HepG2 (cell line): Measurements from ENCODE around the gene CD48. TPM values are rescaled to one million over a fixed set of nuclear protein-coding genes. Genes with fewer than 3 reads are reported as not detected.
"Not testable (repeated sequence)": the region's sequence is repeated elsewhere in the genome, so short reads cannot be mapped to it uniquely, and the experiment has no call there.

ENCODE experiments used
- ATAC-seq: fragments of 200-7000 bp; cut with Tn5 transposase; 3 replicates; pipeline ENCODE4 v1.9.1; 2020; ENCODE audit warnings: mild to moderate bottlenecking, moderate library complexity
- BruUV-seq: library from RNA; stranded (reverse); fragments of 400-500 nt; replicated peaks from 2 replicates; lab custom pipeline; 2021; lab: Mats Ljungman, UMichigan
- CTCF ChIA-PET: fragments of 300-600 bp; formaldehyde crosslinking; extraction: SDS; loops from one replicate; lab custom pipeline; 2021; ENCODE audit warnings: low total read pairs, inconsistent platforms, low intra/inter-chr PET ratio; lab: Yijun Ruan, JAX
- POLR2A ChIA-PET: fragments of 350-600 bp; sonication (Branson Sonifier 250); formaldehyde crosslinking; loops from one replicate; lab custom pipeline; 2020; ENCODE audit warnings: antibody characterized with exemption, inconsistent platforms; lab: Yijun Ruan, JAX
- DNase-seq: peaks from one replicate; pipeline ENCODE4 v3.0.0-alpha.2; 2015; ENCODE audit warnings: low spot score
- FAIRE-seq: peaks from 3 replicates; lab custom pipeline; 2011; peaks lifted over from hg19 to GRCh38; lab: Jason Lieb, UNC
- H2AFZ ChIP-seq: one replicate; pipeline ENCODE4 v1.6.1; 2011; ENCODE audit warnings: low read length, inconsistent platforms
- H3K27ac ChIP-seq: fragments of 300-600 bp; 3 replicates; pipeline ENCODE4 v1.8.0; 2011; ENCODE audit warnings: mixed run types, mild to moderate bottlenecking, mixed read lengths, low read length, inconsistent platforms; ENCODE audit not compliant: insufficient read depth; ENCODE audit errors: extremely low read length
- H3K27me3 ChIP-seq, 2 experiments: fragments of 200-600 bp in 1 of 2; 2 replicates in 1 of 2; 3 replicates in 1 of 2; pipeline versions ENCODE4 v1.6.0 to v1.8.0; 2011; ENCODE audit warnings: low read length in 2 of 2, mild to moderate bottlenecking in 2 of 2, moderate library complexity in 2 of 2, inconsistent platforms in 1 of 2; ENCODE audit not compliant: insufficient read depth in 2 of 2, control insufficient read depth in 1 of 2
- H3K36me3 ChIP-seq, 2 experiments: fragments of 200-600 bp in 1 of 2; replicated peaks in 1 of 2; 2 replicates in 1 of 2; 3 replicates in 1 of 2; pipeline versions ENCODE4 v1.5.1 to v1.8.0; 2011; ENCODE audit warnings: low read length in 2 of 2, inconsistent platforms in 1 of 2; ENCODE audit not compliant: insufficient read depth in 2 of 2, control insufficient read depth in 1 of 2
- H3K4me1 ChIP-seq: 2 replicates; pipeline ENCODE4 v1.5.1; 2012; ENCODE audit warnings: low read length, inconsistent platforms; ENCODE audit not compliant: insufficient read depth
- H3K4me2 ChIP-seq: 2 replicates; pipeline ENCODE4 v1.6.0; 2011; ENCODE audit warnings: low read depth, low read length, inconsistent platforms
- H3K4me3 ChIP-seq, 3 experiments: fragments of 200-600 bp in 1 of 3; sonication (generic), shearing (Covaris generic) in 1 of 3; replicated peaks in 1 of 3; 2 replicates each; pipeline ENCODE4 v1.5.1; 2011 to 2016; ENCODE audit warnings: low read length in 3 of 3, inconsistent platforms in 2 of 3, low read depth in 2 of 3, mild to moderate bottlenecking in 2 of 3, control low read depth in 1 of 3, mixed read lengths in 1 of 3; ENCODE audit not compliant: insufficient read depth in 1 of 3
- H3K79me2 ChIP-seq: one replicate; pipeline ENCODE4 v1.6.1; 2011; ENCODE audit warnings: low read length, inconsistent platforms; ENCODE audit not compliant: insufficient read depth
- H3K9ac ChIP-seq: 2 replicates; pipeline ENCODE4 v1.6.0; 2011; ENCODE audit warnings: mild to moderate bottlenecking, low read depth, low read length, inconsistent platforms; ENCODE audit not compliant: insufficient read depth
- H3K9me3 ChIP-seq: 2 replicates; pipeline ENCODE4 v1.5.1; 2012; ENCODE audit warnings: mild to moderate bottlenecking, low read length
- H4K20me1 ChIP-seq: 2 replicates; pipeline ENCODE4 v1.6.0; 2011; ENCODE audit warnings: inconsistent platforms, mild to moderate bottlenecking, low read length, moderate library complexity; ENCODE audit not compliant: insufficient read depth
- ZNF879 ChIP-seq: sonication (generic); formaldehyde crosslinking; IDR thresholded peaks from 2 replicates; pipeline ENCODE4 v1.8.1; 2023; ENCODE audit warnings: missing genetic modification reagents
- WGBS: methylation state at CpG from one replicate; pipeline ENCODE4 v1.1.6; 2017; ENCODE audit warnings: low lambda C conversion rate; 5-methylcytosine and 5-hydroxymethylcytosine counted together
- in situ Hi-C: cut with HindIII; loops from 2 replicates; pipeline ENCODE4 v1.10.0; 2017; ENCODE audit warnings: low pct_unique_long_range_greater_than_20kb; ENCODE audit not compliant: extremely low pct_ligation_motif_present
- intact Hi-C: fragments of 100-400 bp; cut with micrococcal nuclease; formaldehyde crosslinking; loops from one replicate; pipeline ENCODE4 v1.10.0; 2022; ENCODE audit not compliant: unreplicated experiment
- polyA plus RNA-seq, 8 experiments: library from polyadenylated mRNA; depleted of rRNA in 3 of 8; stranded (reverse) in 7 of 8; unstranded in 1 of 8; fragments of >200 nt; fragmentation: Illumina TruSeq in 4 of 8; extraction: Trizol in 4 of 8; gene quantifications; 2 replicates each; pipeline versions ENCODE4 v1.2.1 to v1.2.3, GENCODE V29; 2011 to 2016; ENCODE audit warnings: low read depth in 4 of 8, missing spikeins in 1 of 8, mixed read lengths in 1 of 8; ENCODE audit not compliant: insufficient read depth in 1 of 8
- total RNA-seq, 5 experiments: library from RNA; depleted of rRNA; stranded (reverse); fragments of >200 nt; fragmentation: Illumina TruSeq; extraction: Trizol; gene quantifications; 2 replicates each; pipeline ENCODE4 v1.2.3, GENCODE V29; 2016; ENCODE audit warnings: low read depth in 1 of 5
- TF ChIP-seq, protein P1 (sequence below), 2 experiments: IDR thresholded peaks; 2 replicates each; pipeline ENCODE4 v1.6.1; 2011 to 2012; ENCODE audit warnings: low read length in 2 of 2, borderline replicate concordance in 1 of 2, low read depth in 1 of 2, mild to moderate bottlenecking in 1 of 2, moderate library complexity in 1 of 2

Gene CD48
- total and polyA plus RNA-seq, 2 of the 13 experiments (the other 11 are each of a cell fraction or from before 2014, with no cell fraction given): not detected

DNA sequence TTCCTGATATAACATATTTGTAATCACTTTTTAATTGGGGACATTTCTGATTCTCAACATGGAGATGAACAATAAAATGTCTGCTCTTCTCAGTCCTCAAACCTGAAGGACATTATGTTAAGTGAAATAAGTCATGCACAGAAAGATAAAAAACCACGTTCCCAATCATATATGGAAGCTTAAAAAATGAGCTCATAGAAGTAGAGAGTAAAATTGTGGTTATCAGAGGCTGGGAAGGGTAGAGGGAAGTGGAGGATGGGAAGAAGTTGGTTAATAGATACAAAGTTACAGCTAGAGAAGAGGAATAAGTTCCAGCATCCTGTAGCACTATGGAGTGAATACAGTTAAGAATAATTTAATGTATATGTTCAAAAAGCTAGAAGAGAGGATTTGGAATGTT is 1.5 kb upstream of the CD48 start (continued):
- TF ChIP-seq, protein P1, sequence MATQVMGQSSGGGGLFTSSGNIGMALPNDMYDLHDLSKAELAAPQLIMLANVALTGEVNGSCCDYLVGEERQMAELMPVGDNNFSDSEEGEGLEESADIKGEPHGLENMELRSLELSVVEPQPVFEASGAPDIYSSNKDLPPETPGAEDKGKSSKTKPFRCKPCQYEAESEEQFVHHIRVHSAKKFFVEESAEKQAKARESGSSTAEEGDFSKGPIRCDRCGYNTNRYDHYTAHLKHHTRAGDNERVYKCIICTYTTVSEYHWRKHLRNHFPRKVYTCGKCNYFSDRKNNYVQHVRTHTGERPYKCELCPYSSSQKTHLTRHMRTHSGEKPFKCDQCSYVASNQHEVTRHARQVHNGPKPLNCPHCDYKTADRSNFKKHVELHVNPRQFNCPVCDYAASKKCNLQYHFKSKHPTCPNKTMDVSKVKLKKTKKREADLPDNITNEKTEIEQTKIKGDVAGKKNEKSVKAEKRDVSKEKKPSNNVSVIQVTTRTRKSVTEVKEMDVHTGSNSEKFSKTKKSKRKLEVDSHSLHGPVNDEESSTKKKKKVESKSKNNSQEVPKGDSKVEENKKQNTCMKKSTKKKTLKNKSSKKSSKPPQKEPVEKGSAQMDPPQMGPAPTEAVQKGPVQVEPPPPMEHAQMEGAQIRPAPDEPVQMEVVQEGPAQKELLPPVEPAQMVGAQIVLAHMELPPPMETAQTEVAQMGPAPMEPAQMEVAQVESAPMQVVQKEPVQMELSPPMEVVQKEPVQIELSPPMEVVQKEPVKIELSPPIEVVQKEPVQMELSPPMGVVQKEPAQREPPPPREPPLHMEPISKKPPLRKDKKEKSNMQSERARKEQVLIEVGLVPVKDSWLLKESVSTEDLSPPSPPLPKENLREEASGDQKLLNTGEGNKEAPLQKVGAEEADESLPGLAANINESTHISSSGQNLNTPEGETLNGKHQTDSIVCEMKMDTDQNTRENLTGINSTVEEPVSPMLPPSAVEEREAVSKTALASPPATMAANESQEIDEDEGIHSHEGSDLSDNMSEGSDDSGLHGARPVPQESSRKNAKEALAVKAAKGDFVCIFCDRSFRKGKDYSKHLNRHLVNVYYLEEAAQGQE (IDR thresholded peaks at IDR 0.05; ENCODE audit: borderline replicate concordance in 1 of 2, low read depth in 1 of 2, low read length in 2 of 2): no peak
- no peak for TF ChIP-seq ZNF879 (CRISPR knock-in tag)
- TF ChIP-seq, all 625 proteins: peak for 0

DNA sequence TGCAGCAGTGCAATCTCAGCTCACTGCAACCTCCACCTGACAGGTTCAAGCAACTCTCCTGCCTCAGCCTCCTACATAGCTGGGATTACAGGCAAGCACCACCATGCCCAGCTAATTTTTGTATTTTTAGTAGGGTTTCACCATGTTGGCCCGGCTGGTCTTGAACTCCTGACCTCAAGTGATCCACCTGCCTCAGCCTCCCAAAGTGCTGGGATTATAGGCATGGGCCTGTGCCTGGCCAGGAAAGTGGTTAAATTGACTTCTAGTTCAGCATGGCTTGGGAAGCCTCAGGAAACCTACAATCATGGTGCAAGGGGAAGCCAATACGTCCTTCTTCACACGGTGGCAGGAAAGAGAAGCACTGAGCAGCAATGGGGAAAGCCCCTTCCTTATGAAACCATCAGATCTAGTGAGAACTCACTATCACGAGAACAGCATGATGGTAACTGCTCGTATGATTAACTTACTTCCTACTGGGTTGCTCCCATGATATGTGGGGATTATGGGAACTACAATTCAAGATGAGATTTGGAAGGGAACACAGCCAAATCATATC is 981 bp upstream of the CD48 start:
- POLR2A ChIA-PET, CTCF ChIA-PET, FAIRE-seq, H4K20me1 ChIP-seq, BruUV-seq, DNase-seq, H3K4me1 ChIP-seq, H3K79me2 ChIP-seq, in situ Hi-C loops, H3K9ac ChIP-seq, H3K4me2 ChIP-seq, H3K27ac ChIP-seq, intact Hi-C loops, H2AFZ ChIP-seq, H3K4me3 ChIP-seq, H3K9me3 ChIP-seq, H3K27me3 ChIP-seq, H3K36me3 ChIP-seq, ATAC-seq: not testable (repeated sequence)
- WGBS: 12% methylated on average over 5 of the region's 5 CpGs
